HCT116 (cell line): ENCODE results near the gene RASSF3. TPM values are rescaled to one million over a fixed set of nuclear protein-coding genes. Genes with fewer than 3 reads are reported as not detected.

Source experiments
- ATAC-seq: fragments of 200-7000 bp; cut with Tn5 transposase; 2 replicates; pipeline ENCODE4 v1.9.1; 2020; ENCODE audit warnings: mild to moderate bottlenecking, moderate library complexity
- BruUV-seq: library from RNA; stranded (reverse); fragments of 400-500 nt; replicated peaks from 2 replicates; lab custom pipeline; 2021; lab: Mats Ljungman, UMichigan
- CTCF ChIA-PET: fragments of 300-600 bp; sonication (Branson Sonifier 250); formaldehyde crosslinking; loops from one replicate; lab custom pipeline; 2021; ENCODE audit warnings: antibody characterized with exemption; lab: Charles Lee
- POLR2A ChIA-PET: fragments of 300-600, 350-600 bp; sonication (Branson Sonifier 250); formaldehyde crosslinking; loops from one replicate; lab custom pipeline; 2021; ENCODE audit warnings: antibody characterized with exemption; lab: Charles Lee
- RAD21 ChIA-PET, 2 experiments: fragments of 300-600 bp; sonication (Branson Sonifier 250); formaldehyde crosslinking; loops; one replicate each; lab custom pipeline; 2023; ENCODE audit warnings: low total read pairs in 2 of 2; ENCODE audit not compliant: uncharacterized antibody in 2 of 2, unreplicated experiment in 2 of 2, low non-redundant PET in 1 of 2; lab: Charles Lee
- DNase-seq: peaks from one replicate; pipeline ENCODE4 v3.0.0-alpha.2; 2010; ENCODE audit warnings: low read depth, low spot score
- H2AFZ ChIP-seq: fragments of 200-600 bp; shearing (Covaris generic), sonication (generic); 2 replicates; pipeline ENCODE4 v1.6.1; 2017; ENCODE audit warnings: low read depth, mixed run types, mixed read lengths, antibody characterized with exemption, low read length; ENCODE audit not compliant: poor library complexity, severe bottlenecking
- H3K27ac ChIP-seq: 2 replicates; pipeline ENCODE4 v1.5.1; 2012; ENCODE audit warnings: low read depth, low read length
- H3K27me3 ChIP-seq: fragments of 200-600 bp; sonication (generic); 2 replicates; pipeline ENCODE4 v1.6.1; 2016; ENCODE audit warnings: mixed run types, low read length, mixed read lengths; ENCODE audit not compliant: insufficient read depth
- H3K36me3 ChIP-seq, 2 experiments: fragments of 200-500 bp in 1 of 2; fragments of 200-600 bp in 1 of 2; sonication (Bioruptor generic) in 1 of 2; sonication (generic) in 1 of 2; 2 replicates each; pipeline versions ENCODE4 v1.5.1 to v1.6.1; 2014 to 2016; ENCODE audit warnings: low read length in 2 of 2, inconsistent platforms in 1 of 2, mixed read lengths in 1 of 2, mixed run types in 1 of 2; ENCODE audit not compliant: insufficient read depth in 2 of 2, control insufficient read depth in 1 of 2
- H3K4me1 ChIP-seq, 2 experiments: fragments of 200-600 bp in 1 of 2; sonication (generic) in 1 of 2; 2 replicates each; pipeline versions ENCODE4 v1.5.1 to v1.6.1; 2012 to 2017; ENCODE audit warnings: low read length in 2 of 2, inconsistent platforms in 1 of 2, mild to moderate bottlenecking in 1 of 2, mixed read lengths in 1 of 2, mixed run types in 1 of 2, moderate library complexity in 1 of 2; ENCODE audit not compliant: insufficient read depth in 2 of 2, control insufficient read depth in 1 of 2
- H3K4me2 ChIP-seq: fragments of 200-600 bp; sonication (generic); 2 replicates; pipeline ENCODE4 v1.6.1; 2017; ENCODE audit warnings: mixed run types, low read length, mixed read lengths
- H3K4me3 ChIP-seq, 2 experiments: fragments of 200-600 bp in 1 of 2; sonication (generic) in 1 of 2; replicated peaks in 1 of 2; 2 replicates each; pipeline ENCODE4 v1.5.1; 2011 to 2016; ENCODE audit warnings: low read length in 2 of 2, control low read depth in 1 of 2, low read depth in 1 of 2, mild to moderate bottlenecking in 1 of 2, mixed read lengths in 1 of 2, mixed run types in 1 of 2
- H3K79me2 ChIP-seq: fragments of 200-600 bp; sonication (generic); 2 replicates; pipeline ENCODE4 v1.6.1; 2017; ENCODE audit warnings: mild to moderate bottlenecking, mixed run types, low read length, moderate library complexity, mixed read lengths; ENCODE audit not compliant: insufficient read depth
- H3K9ac ChIP-seq: fragments of 200-600 bp; sonication (generic); 2 replicates; pipeline ENCODE4 v1.6.1; 2016; ENCODE audit warnings: low read length, mixed read lengths
- H3K9me2 ChIP-seq: fragments of 200-600 bp; sonication (generic), shearing (Covaris generic); 2 replicates; pipeline ENCODE4 v1.6.1; 2017; ENCODE audit warnings: mixed run types, mild to moderate bottlenecking, moderate library complexity; ENCODE audit not compliant: insufficient read depth
- H3K9me3 ChIP-seq, 2 experiments: fragments of 200-500 bp in 1 of 2; fragments of 200-600 bp in 1 of 2; sonication (Bioruptor generic) in 1 of 2; sonication (generic) in 1 of 2; 2 replicates each; pipeline ENCODE4 v1.6.1; 2014 to 2017; ENCODE audit warnings: low read length in 2 of 2, mixed read lengths in 2 of 2, inconsistent platforms in 1 of 2, low read depth in 1 of 2, mild to moderate bottlenecking in 1 of 2, mixed run types in 1 of 2, moderate library complexity in 1 of 2; ENCODE audit not compliant: control insufficient read depth in 1 of 2, insufficient read depth in 1 of 2
- H4K20me1 ChIP-seq: fragments of 200-600 bp; sonication (generic), shearing (Covaris generic); 2 replicates; pipeline ENCODE4 v1.6.1; 2017; ENCODE audit warnings: mixed run types, mild to moderate bottlenecking, moderate library complexity; ENCODE audit not compliant: insufficient read depth
- ATF3 ChIP-seq: IDR thresholded peaks from 2 replicates; pipeline ENCODE4 v1.6.1; 2012
- CBX3 ChIP-seq: IDR thresholded peaks from 2 replicates; pipeline ENCODE4 v1.6.1; 2012; ENCODE audit warnings: low read depth
- EGR1 ChIP-seq: IDR thresholded peaks from 2 replicates; pipeline ENCODE4 v1.6.1; 2012; ENCODE audit warnings: low read depth
- ELF1 ChIP-seq: IDR thresholded peaks from 2 replicates; pipeline ENCODE4 v1.6.1; 2012; ENCODE audit warnings: low read depth, borderline replicate concordance
- FOSL1 ChIP-seq: IDR thresholded peaks from 2 replicates; pipeline ENCODE4 v1.6.1; 2012; ENCODE audit warnings: low read depth
- JUND ChIP-seq: IDR thresholded peaks from 2 replicates; pipeline ENCODE4 v1.6.1; 2012
- MAX ChIP-seq: IDR thresholded peaks from 2 replicates; pipeline ENCODE4 v1.6.1; 2012
- POLR2A ChIP-seq: IDR thresholded peaks from 2 replicates; pipeline ENCODE4 v1.7.0; 2011; ENCODE audit warnings: borderline replicate concordance; ENCODE audit not compliant: insufficient read depth, insufficient read length; ENCODE audit errors: extremely low read depth
- POLR2AphosphoS5 ChIP-seq: IDR thresholded peaks from 2 replicates; pipeline ENCODE4 v1.6.1; 2011; ENCODE audit warnings: mild to moderate bottlenecking, low read depth, low read length, moderate library complexity
- REST ChIP-seq: IDR thresholded peaks from 2 replicates; pipeline ENCODE4 v1.6.1; 2012; ENCODE audit warnings: low read depth
- SIN3A ChIP-seq: IDR thresholded peaks from 2 replicates; pipeline ENCODE4 v1.6.1; 2012; ENCODE audit warnings: low read depth
- SP1 ChIP-seq: IDR thresholded peaks from 2 replicates; pipeline ENCODE4 v1.6.1; 2012; ENCODE audit warnings: low read depth
- ZBTB33 ChIP-seq: IDR thresholded peaks from 2 replicates; pipeline ENCODE4 v1.6.1; 2011; ENCODE audit warnings: mild to moderate bottlenecking, low read length, moderate library complexity; ENCODE audit not compliant: insufficient replicate concordance; ENCODE audit errors: extremely low read depth
- ZFX ChIP-seq: fragments of 450-650 bp; IDR thresholded peaks from 2 replicates; pipeline ENCODE4 v1.6.1; 2017
- intact Hi-C: fragments of 100-400 bp; cut with micrococcal nuclease; formaldehyde crosslinking; loops from 2 replicates; pipeline ENCODE4 v1.10.0; 2022
- total RNA-seq: library from RNA; stranded (reverse); gene quantifications from one replicate; pipeline ENCODE4 v1.2.1, GENCODE V29; 2021; ENCODE audit not compliant: unreplicated experiment

Gene RASSF3
- total RNA-seq, 1 experiment from 2014 or later = 67.1 TPM

- CTCF ChIA-PET = interaction anchor here (0.7 kb wide), 1 partner anchor 68 kb away, joined by 3 read pairs; no protein-coding TSS in a partner anchor
- RAD21 ChIA-PET = no interaction called here
- no peaks in the 10 kb centered on the region for H3K9me2 ChIP-seq
These were observed 123.6 kb downstream of the RASSF3 start for GRCh38 chr12:64733857-64734256.

More at GRCh38 chr12:64733857-64734256, 123.6 kb downstream of the RASSF3 start:
- H3K4me2 ChIP-seq = peak overlapping the region; percentile 38
- DNase-seq (peak; percentile 23), ATAC-seq (peak; percentile 50; the same call in 1 of the 2 replicates)
- H4K20me1 ChIP-seq = no peaks in the 10 kb centered on the region
- no peaks in the 10 kb centered on the region for H3K27me3 ChIP-seq
- no TSS peak for BruUV-seq
- H2AFZ ChIP-seq = no peak overlapping the region
- H3K4me3 ChIP-seq = no peak overlapping the region
- H3K27ac ChIP-seq = no peak overlapping the region
- no peaks in the 10 kb centered on the region for H3K79me2 ChIP-seq
- no peaks in the 10 kb centered on the region for H3K9me3 ChIP-seq
- intact Hi-C loops = no loop called here
- peaks cover 11 to 12% of the 10 kb centered on the region in 2 experiments for H3K4me1 ChIP-seq
- POLR2A ChIA-PET = no interaction called here
- no peak for TF ChIP-seq EGR1
- TF ChIP-seq SIN3A = peak; percentile 73
- TF ChIP-seq ATF3 = no peak
- no peak for TF ChIP-seq POLR2A
- no peak for TF ChIP-seq ELF1
- peak; percentile 43 for TF ChIP-seq JUND
- TF ChIP-seq CBX3 = peak; percentile 69; the same call in 1 of the 2 replicates
- TF ChIP-seq SP1 = peak; percentile 40
- no peak for TF ChIP-seq ZFX
- no peak for TF ChIP-seq REST
- peak; percentile 40 for TF ChIP-seq MAX
- TF ChIP-seq POLR2AphosphoS5 = peak; percentile 35; the same call in 1 of the 2 replicates
- TF ChIP-seq ZBTB33 = peak; percentile 31
- TF ChIP-seq FOSL1 = peak; percentile 67
- no peak overlapping the region for H3K9ac ChIP-seq
- H3K36me3 ChIP-seq = peaks cover 0 to 6% of the 10 kb centered on the region in 2 experiments; a peak in 2 of 4 replicates
